ENCODE data around the gene DNAJC7.
"Not testable (repeated sequence)": the region's sequence is repeated elsewhere in the genome, so short reads cannot be mapped to it uniquely, and the experiment has no call there.

DNAJC7 gene

DNA sequence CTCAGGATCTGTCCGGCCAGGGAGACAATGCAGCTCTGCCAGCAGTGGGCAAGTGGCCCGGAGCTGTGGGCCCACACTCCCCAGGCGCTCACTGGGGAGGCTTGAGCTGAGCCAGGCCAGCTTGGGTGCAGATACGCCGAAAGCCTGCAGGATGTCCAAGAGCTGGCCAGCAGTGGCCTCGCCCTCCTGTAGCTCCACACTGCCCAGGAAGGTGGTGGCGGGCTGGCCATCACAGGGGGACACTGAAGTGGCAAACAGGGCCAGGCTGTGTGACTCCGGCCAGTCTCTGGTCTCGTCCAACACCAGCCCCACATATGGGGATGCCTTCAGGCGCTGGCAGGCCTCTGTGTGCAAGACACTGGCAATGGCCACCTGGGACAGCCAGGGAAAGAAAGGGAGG, 23.6 kb upstream of the DNAJC7 start:
- no peak for DNase-seq

DNA sequence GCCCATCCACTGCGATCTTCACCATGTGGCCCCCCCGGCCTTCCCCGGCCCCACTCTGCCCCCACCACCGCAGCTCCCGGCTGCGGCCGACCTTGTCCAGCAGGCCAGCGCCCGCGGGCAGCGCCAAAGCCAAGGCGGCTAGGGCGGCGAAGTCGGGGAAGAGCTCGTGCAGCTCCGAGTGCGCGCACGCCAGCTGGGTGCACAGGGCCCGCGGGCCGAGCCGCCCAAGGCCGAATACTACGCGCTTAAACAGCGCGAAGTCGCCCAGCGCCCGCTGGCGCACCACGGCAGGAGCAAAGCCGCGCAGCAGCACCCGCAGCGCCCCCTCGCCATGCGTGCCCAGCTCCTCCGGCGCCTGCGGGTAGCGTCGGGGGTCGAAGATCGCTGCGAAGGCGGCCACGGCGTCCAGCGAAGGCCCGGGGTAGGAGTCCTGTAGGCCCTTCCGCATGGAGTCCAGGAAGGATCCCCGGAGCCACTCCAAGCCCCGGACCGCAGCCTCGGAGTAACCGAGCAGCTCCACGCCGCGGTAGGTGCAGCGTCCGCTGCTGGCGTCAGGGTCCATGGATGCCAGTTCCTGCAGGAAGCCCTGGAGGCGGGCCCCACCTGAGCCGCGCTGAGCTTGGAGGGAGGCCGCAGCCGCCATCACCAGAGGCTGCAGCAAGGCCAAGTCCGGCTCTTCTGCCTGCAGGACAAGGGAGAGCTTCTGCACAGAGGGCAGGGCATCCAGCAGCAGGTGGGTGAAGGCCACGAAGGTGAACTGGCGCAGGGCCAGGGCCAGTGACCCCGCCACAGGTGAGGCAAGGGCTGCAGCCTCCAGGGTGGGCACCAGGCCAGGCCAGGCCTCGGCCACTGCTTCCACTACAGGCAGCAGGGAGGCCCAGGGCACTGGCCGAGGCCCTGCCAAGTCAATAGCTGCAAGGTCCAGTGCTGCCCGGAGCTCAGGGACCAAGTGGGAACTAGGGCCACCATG, 22.8 kb upstream of the DNAJC7 start:
- DNase-seq = no peak

DNA sequence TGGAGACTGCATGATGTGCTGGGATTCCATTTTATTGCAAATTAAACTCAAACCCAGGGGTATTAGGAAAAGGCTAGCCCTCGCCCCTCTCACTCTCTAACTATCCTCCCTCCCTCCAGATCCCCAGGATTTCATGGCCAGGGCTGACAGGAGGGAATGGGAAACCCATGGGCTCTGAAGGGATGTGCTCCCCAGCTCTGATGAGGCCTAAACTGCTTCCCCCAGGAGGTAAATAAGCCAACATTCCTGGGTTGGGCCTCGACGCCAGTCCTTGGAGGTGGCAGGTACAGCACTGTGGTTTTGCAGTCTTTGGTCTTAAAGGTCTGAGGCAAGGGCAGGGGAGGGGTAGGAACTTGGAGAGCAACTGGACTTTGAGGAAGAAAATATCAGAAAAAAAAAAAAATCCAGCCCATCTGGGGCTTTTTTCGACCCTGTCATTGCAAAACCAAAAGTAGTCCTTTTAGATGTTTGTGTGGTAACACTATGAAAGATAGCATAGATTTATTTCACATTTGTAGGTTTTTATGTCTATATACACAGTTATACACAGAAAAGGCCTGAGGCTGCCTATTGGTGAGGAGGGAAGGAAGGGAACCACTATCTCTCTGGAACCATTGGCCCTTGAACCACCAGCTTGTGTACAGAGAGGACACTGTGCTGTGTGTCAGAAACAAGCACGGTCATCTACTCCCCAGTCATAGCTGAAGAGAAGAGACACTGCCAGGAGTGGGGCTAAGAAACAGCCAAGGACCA, 21.2 kb upstream of the DNAJC7 start:
- DNase-seq = no peak

GRCh38 chr17:42034059-42034458, 16.8 kb upstream of the DNAJC7 start:
- DNase-seq = no peak

DNA sequence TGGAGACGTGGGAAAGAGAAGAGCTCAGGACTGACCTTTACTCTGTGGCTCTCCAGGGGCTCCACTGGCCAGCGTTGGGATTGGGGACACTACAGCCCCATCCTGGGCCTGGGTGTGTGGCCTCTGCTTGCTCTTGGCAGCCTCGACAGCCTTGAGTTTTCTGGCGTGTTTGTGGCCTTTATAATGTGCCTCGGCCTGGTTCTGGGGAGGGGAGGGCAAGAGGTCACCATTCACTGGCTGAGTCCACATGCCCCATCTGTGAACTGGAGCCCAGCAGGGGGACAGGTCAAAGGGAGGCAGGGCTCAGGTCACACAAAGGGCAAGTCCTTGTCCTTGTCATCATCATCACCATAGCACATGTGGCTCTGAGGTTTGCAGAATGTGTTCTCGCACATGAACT, 14.3 kb upstream of the DNAJC7 start:
- no peak for DNase-seq

GRCh38 chr17:42028791-42029127, 11.5 kb upstream of the DNAJC7 start:
- DNase-seq = no peak

DNA sequence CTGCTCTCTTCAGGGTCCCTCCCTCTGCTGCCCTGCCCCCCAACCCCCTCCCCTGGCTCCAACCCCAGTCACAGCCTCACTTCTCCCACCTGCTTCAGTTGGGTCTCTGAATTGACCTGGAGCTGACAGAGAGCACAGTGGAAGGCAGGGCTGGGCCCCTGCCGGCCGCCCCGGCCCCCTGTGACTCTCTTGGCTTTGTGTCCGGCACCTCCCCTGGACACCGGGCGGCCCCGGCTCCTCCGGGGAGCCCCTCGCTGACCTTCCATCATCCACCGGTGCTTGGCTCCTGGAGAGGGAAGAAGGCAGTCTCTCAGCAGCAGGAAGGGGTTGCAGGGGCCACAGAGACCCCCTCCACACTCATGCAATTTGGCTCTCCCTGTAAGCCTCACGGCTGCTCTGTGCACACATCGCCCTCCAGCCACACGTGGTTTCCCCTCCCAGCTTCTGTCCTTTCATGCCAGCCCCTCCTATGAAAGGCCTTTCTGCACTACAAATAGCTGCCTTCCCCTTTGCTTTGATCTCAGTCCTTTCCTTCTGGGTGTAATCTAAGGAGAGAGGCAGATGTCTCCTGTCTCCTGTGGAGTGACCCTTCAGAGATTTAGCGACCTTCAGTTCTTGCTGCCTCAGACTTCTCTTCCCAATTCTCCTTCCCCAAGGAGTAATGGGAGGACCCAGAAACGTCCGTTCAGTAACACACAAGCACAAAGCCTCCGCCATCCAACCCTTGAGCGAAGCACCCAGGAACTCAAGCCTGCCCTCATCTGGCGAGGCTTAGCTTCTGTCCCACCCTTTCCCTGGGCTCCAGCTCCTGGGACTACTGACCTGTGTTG, 10.9 kb upstream of the DNAJC7 start:
- no peak for DNase-seq

DNA sequence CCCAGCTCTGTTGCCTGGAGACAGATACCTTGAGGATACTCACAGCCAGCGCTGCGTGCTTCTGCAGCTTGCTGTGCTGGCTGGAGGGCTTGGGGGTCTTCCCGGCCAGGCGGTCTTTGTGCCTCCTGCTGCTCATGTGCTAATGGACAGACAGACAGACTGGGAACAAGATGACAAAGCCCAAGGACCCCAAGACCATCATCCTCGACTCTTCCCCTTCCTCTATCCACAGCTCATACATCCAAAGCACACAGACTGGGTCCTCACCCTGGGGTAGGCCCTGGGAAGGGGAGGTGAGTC, 10.3 kb upstream of the DNAJC7 start:
- no peak for DNase-seq

DNA sequence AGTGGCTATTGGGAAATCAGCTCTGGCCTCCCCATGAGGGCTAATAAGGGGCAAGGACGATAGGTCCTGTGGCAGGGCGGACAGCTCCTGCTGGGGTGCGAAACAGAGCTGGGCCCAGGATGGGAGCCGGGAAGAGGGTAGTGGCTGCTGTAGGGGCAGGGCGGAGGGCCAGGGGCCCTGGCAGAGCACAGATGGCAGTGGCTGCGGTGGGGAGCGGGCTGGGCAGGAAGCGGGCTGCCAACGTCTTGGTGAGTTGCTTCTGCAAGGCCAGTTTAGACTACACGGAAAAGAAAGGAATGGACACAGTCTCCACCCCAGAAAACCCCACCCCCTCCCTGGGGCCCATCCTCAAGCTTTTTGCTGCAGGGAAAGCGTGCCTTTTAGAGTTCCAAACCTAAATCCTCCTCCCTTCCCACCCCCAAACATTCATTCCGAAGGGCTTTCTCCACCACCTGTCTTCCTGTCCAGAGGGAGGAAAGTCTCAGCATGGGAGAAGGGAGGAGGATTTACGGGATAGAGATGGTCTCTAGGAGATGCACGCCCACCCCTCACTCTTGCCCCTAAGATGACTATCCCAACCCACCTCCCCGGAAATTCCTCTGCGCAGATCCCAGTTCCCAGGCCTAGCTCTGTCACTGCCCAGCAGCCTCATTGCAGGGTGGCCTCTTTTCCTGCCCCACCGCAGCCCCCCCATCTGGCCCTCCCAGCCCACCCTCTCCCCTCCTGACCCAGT, 9.8 kb upstream of the DNAJC7 start:
- no peak for DNase-seq

DNA sequence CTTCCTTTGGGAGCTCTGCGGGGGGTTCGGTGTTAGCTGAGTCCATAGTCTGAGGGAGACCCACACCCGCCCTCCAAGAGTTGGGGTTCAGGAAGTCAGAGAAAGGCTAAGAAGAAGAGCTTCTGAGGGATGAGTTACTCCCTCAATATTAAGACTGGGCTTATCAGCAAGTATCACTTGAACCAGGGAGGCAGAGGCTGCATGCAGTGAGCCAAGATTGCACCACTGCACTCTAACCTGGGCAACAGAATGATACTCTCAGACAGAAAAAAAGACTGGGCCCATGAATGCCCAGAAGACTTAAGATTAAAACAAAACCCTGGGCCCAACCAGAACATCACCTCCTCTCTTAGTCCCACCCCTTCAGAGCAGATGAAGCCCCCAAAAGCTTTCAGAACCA, 8.7 kb upstream of the DNAJC7 start:
- DNase-seq = no peak

DNA sequence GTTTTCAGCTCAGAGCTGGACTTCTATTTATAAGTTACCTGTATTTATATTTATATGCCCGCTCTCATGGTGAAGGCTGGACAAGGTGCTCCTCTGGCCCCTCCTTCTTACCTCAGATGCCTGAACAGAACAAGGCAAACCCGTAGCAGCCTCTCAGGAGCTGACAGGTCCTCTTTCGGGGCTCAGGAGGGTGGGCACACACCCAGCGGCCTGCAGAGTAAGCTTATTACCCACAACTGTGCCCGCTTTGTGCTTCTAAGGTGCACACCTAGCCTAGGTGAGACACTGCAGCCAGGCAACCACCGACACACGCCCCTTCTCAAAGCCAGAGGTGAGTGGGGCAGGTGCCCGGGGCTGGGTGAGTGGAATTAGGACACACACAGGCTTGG, 7.9 kb upstream of the DNAJC7 start:
- DNase-seq = no peak

GRCh38 chr17:42023524-42024349, 6.5 kb upstream of the DNAJC7 start:
- DNase-seq = no peak

DNA sequence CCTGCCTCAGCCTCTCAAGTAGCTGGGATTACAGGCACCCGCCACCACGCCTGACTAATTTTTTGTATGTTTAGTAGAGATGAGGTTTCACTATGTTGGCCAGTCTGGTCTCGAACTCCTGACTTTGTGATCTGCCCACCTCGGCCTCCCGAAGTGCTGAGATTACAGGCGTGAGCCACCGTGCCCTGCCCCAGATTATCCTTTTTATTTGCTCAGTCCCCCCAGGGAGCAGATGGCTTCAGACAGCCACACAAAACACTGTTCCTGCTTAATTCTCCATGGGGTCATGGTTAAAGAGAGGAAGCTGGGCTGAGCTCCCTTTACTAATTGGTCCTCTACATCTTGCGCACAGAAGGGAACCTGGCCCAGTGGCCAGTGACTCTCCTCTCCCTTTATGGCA, 3.6 kb upstream of the DNAJC7 start:
- DNase-seq = not testable (repeated sequence)

DNA sequence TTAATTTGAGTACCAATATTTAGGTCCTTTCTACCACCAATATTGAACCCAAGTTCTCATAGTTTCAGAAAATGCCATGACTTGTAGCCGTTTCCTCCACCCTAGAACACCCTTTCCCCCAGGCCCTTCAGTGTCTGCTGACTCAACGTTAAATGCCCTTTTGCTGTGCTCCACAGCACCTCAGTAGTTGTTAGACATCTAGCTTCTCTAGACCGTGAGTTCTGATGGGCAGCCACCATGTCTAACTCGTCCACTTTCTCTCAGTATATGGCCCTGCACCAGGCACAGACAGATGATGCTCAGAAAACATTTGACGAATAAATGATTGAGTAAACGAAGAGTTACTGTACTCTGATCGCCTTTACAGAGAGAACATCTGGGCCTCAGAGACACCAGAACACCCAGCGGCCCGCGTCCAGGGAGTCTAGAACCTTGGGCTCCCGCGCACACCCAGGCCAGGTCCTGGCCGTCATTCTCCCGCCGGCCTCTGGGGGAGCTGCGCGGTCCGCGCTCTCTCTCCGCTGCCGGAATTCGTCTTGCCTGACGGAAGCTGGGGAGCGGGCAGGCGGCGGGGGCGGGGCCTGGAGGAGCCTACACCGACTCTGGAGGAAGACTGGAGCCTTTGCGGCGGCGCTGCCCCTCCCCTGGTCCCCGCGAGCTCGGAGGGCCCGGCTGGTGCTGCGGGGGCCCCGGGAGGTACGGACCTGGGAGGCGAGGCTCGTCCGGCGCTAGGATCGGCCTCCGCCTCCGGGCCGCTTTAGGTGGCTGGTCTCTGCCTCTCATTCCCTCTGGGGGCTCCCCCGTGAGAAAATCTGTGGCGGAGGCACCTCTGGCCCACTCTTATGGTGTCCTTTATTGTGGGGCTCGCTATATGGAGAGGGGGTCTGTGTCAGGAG, 2.5 kb upstream of the DNAJC7 start, which contains the start of gene NKIRAS2:
TSS of gene NKIRAS2 (plus strand) at position 582 of the 896 bp plus-strand sequence. CDS start 1,488 bp downstream, outside the sequence.
- DNase-seq = peak; percentile 90

- no peak for DNase-seq
Measured at GRCh38 chr17:42018988-42019387, 1.7 kb upstream of the DNAJC7 start.

DNA sequence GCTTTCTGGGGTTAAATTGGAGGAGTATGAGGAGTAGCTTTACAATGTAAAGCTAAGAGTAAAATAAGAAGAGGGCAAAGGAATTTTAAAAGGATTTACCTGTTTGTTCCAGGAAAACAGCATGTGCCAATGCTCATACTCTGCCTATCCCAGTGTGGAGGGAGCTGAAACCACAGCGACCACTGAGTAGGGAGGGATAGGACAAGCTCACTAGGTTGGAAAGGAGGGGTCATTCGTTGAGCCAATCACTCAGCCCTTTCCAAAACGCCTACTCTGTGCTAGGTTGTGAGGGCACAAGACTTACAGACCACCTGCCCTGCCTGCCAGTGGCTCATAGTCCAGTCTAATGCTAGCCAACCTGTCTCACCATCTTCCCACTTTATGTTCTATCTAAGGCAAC, 1.1 kb upstream of the DNAJC7 start:
- DNase-seq = no peak

GRCh38 chr17:42017866-42018200, 594 bp upstream of the DNAJC7 start:
- DNase-seq = no peak

- no peak for DNase-seq
Measured at GRCh38 chr17:42016411-42016831, 818 bp downstream of the DNAJC7 start.

DNA sequence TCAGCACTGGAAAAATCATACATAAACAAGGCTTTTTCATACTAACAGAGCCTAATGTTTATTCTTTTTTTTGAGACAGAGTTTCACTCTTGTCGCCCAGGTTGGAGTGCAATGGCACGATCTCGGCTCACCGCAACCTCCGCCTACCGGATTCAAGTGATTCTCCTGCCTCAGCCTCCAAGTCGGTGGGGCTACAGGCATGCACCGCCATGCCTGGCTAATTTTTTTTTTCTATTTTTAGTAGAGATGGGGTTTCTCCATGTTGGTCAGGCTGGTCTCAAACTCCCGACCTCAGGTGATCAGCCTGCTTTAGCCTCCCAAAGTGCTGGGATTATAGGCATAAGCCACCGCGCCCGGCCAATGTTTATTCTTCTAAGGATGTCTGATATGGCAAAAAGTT, 3.5 kb downstream of the DNAJC7 start:
- not testable (repeated sequence) for DNase-seq

- DNase-seq = not testable (repeated sequence)
Measured at GRCh38 chr17:42012363-42012762, 4.9 kb downstream of the DNAJC7 start.

All from activated effector memory CD4-positive, alpha-beta T cell treated with Interleukin-2 at 50 U/mL for 16 hours (primary cell).